LNCAP (cell line): Measurements from ENCODE around the gene SECTM1.

Experiments used
- TF ChIP-seq, protein P1 (sequence below): fragments of 450-650 bp; IDR thresholded peaks from 2 replicates; pipeline ENCODE4 v1.5.1; 2017; ENCODE audit warnings: mild to moderate bottlenecking

Gene SECTM1

DNA sequence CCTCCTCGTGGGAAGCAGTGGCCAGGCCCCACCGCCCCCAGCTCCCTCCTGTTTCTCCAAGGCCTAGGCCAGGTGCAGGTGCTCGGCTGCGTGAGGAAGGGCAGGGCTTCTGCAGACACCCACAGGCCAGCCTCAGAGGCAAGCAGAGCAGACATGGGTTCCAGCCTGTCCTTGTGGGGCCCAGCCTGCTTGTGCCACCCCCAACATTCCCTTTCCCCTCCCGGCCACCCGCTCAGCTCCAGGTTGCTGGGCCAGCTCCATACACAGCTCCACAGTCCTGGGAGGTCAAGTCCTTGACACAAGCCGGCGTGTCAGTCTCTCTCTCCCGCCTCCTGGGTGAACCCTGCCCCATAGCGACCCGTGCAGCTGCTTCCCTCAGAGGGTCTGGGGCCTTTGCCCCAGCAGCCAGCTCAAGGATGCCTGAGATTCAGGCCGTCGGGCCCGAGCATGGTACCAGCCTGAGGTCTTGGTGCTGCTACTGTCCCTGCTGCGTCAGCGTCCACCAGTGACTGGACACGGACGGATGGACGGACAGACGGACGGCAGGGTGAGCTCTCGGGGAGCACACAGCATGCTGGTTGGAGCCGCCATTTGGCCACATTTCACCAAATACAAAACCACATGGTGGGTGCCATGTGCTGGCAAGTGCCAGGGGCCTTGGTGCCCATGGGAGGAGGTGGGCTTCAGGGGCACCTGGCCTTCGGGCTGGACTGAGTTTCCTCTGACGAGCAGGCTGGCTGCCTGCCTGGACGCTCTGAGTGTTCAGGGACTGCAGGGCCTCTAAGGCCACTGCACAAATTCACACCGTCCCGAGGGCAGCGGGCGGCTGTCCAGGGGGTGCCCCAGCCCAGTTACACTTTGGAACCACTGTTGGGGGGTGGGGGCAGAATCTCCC is 8.0 kb downstream of the SECTM1 start:
- TF ChIP-seq, protein P1, sequence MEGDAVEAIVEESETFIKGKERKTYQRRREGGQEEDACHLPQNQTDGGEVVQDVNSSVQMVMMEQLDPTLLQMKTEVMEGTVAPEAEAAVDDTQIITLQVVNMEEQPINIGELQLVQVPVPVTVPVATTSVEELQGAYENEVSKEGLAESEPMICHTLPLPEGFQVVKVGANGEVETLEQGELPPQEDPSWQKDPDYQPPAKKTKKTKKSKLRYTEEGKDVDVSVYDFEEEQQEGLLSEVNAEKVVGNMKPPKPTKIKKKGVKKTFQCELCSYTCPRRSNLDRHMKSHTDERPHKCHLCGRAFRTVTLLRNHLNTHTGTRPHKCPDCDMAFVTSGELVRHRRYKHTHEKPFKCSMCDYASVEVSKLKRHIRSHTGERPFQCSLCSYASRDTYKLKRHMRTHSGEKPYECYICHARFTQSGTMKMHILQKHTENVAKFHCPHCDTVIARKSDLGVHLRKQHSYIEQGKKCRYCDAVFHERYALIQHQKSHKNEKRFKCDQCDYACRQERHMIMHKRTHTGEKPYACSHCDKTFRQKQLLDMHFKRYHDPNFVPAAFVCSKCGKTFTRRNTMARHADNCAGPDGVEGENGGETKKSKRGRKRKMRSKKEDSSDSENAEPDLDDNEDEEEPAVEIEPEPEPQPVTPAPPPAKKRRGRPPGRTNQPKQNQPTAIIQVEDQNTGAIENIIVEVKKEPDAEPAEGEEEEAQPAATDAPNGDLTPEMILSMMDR, result no peak

DNA sequence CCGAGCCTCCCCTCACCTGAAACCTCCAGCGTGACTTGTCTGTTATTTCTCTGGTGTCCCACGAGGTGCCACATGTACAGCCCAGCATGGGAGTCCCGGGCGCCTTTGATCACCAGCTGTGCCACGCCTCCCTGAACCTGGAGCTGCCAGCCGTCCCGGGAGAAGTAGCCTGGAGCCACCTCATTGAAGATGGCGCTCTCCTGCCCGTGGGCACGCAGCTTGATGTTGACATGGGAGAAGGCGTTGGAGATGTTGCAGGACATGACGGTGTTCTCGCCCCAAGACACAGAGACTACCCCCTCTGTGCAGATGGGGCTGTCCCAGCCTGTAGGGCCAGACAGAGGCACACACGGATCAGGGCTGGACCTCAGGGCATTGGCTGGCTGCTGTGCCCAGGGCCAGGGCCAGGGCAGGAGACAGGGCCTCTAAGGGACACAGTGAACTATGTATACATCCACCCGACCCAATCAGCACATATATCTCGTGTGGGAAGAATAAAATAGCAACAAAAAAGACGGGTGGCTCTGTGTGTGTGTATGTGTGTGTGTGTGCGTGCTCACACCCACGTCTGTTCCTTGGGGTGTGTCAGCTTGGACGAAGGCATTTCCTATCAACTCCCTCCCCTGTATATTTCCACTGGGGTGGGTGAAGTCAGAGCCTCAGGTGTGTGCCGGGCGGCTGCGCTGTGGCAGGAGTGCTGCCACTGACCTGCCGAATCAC is 8.8 kb downstream of the SECTM1 start:
- TF ChIP-seq, protein P1, result no peak

DNA sequence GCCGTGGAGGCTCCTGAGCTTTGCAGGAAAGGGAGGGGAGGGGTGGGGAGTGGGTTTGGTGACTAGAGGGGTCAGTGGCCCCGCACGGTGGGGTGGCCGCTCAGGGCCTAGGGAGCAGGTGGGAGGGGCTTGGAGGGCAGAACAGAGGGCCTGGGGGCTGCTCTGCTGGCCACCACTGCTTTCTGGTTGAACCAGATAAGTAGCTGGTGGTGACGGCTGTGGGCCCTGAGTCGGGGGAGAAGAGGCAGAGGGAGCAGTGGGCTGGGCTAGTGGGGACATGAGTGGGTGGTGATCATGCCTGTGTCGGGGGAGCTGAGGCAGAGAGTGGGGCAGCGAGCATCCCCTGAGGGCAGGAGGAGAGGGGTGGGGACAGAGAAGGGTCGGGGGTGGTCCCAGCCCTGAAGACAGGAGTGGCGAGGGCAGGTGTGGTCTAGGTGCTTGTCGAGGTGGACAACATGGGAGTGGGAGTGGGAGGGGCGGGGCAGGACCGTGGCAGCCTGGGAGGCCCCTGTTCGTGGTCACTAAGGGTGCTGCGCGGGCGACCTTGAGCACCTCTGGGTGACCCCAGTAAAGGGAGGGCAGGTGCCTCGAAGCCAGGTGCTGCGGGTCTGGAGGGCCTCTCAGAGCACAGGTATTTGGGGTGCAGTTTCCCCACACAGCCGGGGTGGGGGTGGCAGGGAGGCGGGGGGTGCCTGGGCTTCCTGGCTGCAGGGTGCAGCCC is 9.9 kb downstream of the SECTM1 start:
- TF ChIP-seq, protein P1, result no peak

DNA sequence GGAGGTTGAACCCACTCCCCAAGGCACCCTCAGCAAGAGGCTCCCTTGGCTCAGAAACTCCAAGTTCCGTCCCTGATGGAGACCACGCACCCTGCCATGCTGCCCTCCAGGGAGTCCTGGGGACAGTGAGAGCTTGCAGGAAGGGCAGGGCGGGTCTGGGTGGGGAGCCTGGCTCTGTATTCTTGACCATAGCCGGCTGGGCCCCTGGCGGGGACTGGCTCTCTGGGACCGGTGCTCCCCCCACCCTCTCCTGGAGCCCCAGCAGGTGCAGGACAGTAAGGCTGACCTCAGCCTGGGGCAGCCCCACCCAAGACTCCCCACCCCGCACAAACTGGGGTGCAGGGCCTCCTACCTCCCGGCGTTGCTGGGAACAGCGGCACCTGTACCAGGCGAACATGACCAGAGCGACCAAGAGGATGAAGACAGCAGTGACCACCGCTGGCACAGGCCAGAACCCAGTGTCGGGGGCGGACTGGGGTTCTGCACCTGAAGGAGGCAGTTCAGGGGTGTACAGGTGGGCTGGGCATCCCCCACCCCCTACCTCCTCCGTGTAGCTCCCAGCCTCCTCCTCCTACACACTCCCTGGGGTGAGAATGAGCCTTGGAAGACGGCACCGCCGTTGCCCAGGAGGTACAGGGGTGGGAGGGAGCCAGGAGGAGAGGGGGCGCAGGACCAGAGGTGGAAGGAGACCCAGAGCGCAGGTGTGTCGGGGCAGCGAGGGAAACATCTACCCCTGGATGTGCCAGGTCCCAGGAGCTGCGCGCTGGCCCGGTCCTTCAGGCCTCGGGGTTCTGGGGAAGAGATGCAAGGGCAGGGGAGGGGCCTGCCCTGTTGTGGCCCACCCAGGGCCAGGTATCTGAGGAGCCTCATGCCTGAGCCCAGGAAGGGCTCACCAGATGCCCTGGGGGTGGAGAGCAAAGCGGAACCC is 10.8 kb downstream of the SECTM1 start:
- TF ChIP-seq, protein P1, result no peak

DNA sequence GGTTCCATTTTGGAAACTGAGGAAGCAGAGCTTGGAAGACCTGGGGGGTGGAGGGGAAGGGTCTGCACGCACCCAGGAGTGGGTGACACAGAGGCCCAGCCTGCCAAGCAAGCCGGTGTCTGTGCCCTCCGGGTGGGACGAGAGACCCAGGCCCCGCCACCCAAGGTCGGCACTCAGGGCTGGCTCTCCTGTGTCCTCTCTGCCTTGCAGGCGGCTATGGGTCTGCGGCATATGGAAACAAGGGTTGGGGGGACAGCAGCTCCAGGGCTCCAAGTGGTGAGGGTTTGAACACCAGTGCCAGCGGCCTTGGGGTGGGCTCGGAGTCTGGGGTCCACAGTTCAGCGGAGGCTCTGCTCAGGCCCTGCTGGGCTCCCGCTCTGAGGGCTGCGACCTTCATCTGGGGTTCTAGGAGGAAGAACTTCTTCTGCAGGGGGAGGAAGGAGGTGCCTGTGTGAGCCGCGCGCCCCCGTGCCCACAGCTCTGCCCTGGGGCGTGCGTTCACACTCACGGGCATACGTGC is 11.6 kb downstream of the SECTM1 start:
- TF ChIP-seq, protein P1, result no peak

DNA sequence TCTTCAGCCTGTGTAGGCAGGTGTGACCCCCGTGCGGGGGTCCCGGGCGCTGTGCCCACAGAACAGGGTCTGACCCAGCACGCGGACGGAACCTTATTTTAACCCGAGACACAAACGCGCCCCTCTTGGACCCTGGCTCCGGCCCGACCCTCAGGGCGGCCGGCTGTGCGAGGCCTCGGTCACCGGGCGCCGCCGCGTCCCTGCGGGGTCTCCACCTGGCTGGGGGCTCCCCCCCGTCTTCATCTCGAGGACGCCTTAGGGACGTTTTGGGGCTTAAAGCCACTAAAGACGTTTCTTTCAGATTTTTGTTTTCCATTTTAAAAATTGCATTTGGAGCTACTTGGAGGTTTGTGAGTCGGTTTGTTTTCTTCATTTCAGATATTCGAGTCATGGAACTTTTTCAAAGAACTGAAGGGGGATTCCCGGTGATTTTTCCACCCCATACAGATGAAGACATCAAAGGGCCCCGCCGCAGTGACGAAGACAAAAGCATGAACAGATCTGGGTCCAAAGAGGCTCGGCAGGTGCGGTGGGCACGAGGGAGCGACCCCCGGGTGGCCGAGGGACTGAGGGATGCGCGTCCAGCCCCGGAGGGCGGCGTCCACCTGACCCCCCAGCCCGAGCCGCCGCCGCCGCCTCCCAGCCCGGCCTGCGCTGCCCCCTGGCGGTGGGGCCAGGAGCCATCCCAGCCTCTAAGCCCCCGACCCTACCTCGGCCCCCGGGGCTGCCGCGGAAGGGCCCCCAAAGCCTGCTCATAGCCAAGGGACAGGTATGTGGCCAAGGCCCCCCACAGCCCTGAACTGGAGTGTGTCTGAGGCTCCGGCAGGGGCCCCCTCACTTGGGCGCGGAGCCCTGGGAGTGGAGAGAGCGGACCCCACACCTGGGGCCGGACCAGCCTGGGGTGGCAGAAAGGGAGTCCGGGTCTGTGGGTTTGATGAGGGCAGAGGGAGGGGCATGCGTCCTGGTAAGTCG is 12.3 kb downstream of the SECTM1 start:
- TF ChIP-seq, protein P1, result peak; percentile 98
